Erythroblast (primary cell): ENCODE results near the gene IL5RA.

ENCODE experiments used
- GATA1 ChIP-seq: IDR thresholded peaks from 2 replicates; pipeline ENCODE4 v1.6.1; 2011; ENCODE audit warnings: low read depth, mild to moderate bottlenecking, control low read depth, low read length, moderate library complexity
- POLR2A ChIP-seq: IDR thresholded peaks from 2 replicates; pipeline ENCODE4 v1.6.1; 2011; ENCODE audit warnings: mild to moderate bottlenecking, low read length

- TF ChIP-seq POLR2A: no peak
- TF ChIP-seq GATA1: no peak
These were observed 23.9 kb downstream of the IL5RA start for GRCh38 chr3:3086239-3086638.
